ENCODE data around the gene IPO11.

IPO11 gene

GRCh38 chr5:62421414-62421813 is 8.9 kb downstream of the IPO11 start:
- H3K36me3 ChIP-seq (replicated peaks in 1 of 2; ENCODE audit: control insufficient read depth in 2 of 2, insufficient read depth in 2 of 2, low read length in 2 of 2), result peaks cover 0 to 17% of the 10 kb centered on the region in 2 donors
- no peak overlapping the region for H3K23ac ChIP-seq (ENCODE audit: low read depth, low read length, poor library complexity)
- H2AK5ac ChIP-seq (ENCODE audit: low read depth, low read length), result no peak overlapping the region
- no peak overlapping the region for H3K4me3 ChIP-seq (ENCODE audit: low read length in 2 of 2)
- H3K14ac ChIP-seq (ENCODE audit: low read length), result no peak overlapping the region
- no peak for DNase-seq (ENCODE audit: low spot score)
- no peak overlapping the region for H4K8ac ChIP-seq (ENCODE audit: low read depth, low read length)
- H3K4ac ChIP-seq (ENCODE audit: low read length), result no peak overlapping the region
- WGBS, 2 donors (ENCODE audit: extremely low coverage in 2 of 2, insufficient read length in 2 of 2, insufficient replicate concordance in 1 of 2), result no CpG with 5 or more reads among the region's 1 CpG
- no peak overlapping the region for H2AFZ ChIP-seq (ENCODE audit: low read length)
- peaks cover 2% of the 10 kb centered on the region for H3K79me1 ChIP-seq (ENCODE audit: low read depth, low read length)
- H2BK120ac ChIP-seq (ENCODE audit: low read depth, low read length), result no peak overlapping the region
- H2BK15ac ChIP-seq (ENCODE audit: low read length), result no peak overlapping the region
- no peaks in the 10 kb centered on the region for H3K9me3 ChIP-seq (replicated peaks in 1 of 2; ENCODE audit: control insufficient read depth in 2 of 2, insufficient read depth in 1 of 2, low read depth in 1 of 2, low read length in 2 of 2)
- H4K91ac ChIP-seq (ENCODE audit: low read depth, low read length, poor library complexity), result no peak overlapping the region
- H3K18ac ChIP-seq (ENCODE audit: low read length), result no peak overlapping the region
- H2BK5ac ChIP-seq (ENCODE audit: low read length), result no peak overlapping the region
- no peak overlapping the region for H3K4me2 ChIP-seq (ENCODE audit: insufficient read depth, low read length, poor library complexity, severe bottlenecking)
- H3K27me3 ChIP-seq (ENCODE audit: control insufficient read depth in 3 of 3, insufficient read depth in 3 of 3, low read depth in 1 of 3, low read length in 3 of 3), result no peaks in the 10 kb centered on the region
- H3K4me1 ChIP-seq (ENCODE audit: control insufficient read depth in 2 of 2, insufficient read depth in 1 of 2, low read depth in 1 of 2, low read length in 2 of 2), result no peaks in the 10 kb centered on the region
- no peak overlapping the region for H3K27ac ChIP-seq (replicated peaks; ENCODE audit: low read length)
- no peak overlapping the region for H2BK12ac ChIP-seq (ENCODE audit: low read length)
- H3K9ac ChIP-seq (ENCODE audit: low read depth, low read length, poor library complexity), result no peak overlapping the region

- Histone ChIP-seq H2BK15ac (ENCODE audit: low read length) (no peak overlapping the region), H3K4me3 (ENCODE audit: low read length in 2 of 2) (no peak overlapping the region), H3K27me3 (ENCODE audit: control insufficient read depth in 3 of 3, insufficient read depth in 3 of 3, low read depth in 1 of 3, low read length in 3 of 3) (no peaks in the 10 kb centered on the region), H2AK5ac (ENCODE audit: low read depth, low read length) (no peak overlapping the region), H4K8ac (ENCODE audit: low read depth, low read length) (no peak overlapping the region), H2BK120ac (ENCODE audit: low read depth, low read length) (no peak overlapping the region), H3K27ac (replicated peaks; ENCODE audit: low read length) (no peak overlapping the region), H2BK5ac (ENCODE audit: low read length) (no peak overlapping the region), H3K4ac (ENCODE audit: low read length) (no peak overlapping the region), H3K23ac (ENCODE audit: low read depth, low read length, poor library complexity) (no peak overlapping the region), H2AFZ (ENCODE audit: low read length) (no peak overlapping the region), H3K4me2 (ENCODE audit: insufficient read depth, low read length, poor library complexity, severe bottlenecking) (no peak overlapping the region), H3K36me3 (replicated peaks in 1 of 2; ENCODE audit: control insufficient read depth in 2 of 2, insufficient read depth in 2 of 2, low read length in 2 of 2) (peaks cover 0 to 5% of the 10 kb centered on the region in 2 donors), H3K9ac (ENCODE audit: low read depth, low read length, poor library complexity) (no peak overlapping the region), H4K91ac (ENCODE audit: low read depth, low read length, poor library complexity) (no peak overlapping the region), H2BK12ac (ENCODE audit: low read length) (no peak overlapping the region), H3K14ac (ENCODE audit: low read length) (no peak overlapping the region), H3K9me3 (replicated peaks in 1 of 2; ENCODE audit: control insufficient read depth in 2 of 2, insufficient read depth in 1 of 2, low read depth in 1 of 2, low read length in 2 of 2) (no peaks in the 10 kb centered on the region), H3K18ac (ENCODE audit: low read length) (no peak overlapping the region), H3K79me1 (ENCODE audit: low read depth, low read length) (peaks cover 3% of the 10 kb centered on the region), H3K4me1 (ENCODE audit: control insufficient read depth in 2 of 2, insufficient read depth in 1 of 2, low read depth in 1 of 2, low read length in 2 of 2) (no peaks in the 10 kb centered on the region)
- WGBS, 2 donors (ENCODE audit: extremely low coverage in 2 of 2, insufficient read length in 2 of 2, insufficient replicate concordance in 1 of 2), result no CpG with 5 or more reads among the region's 1 CpG
- DNase-seq (ENCODE audit: low spot score), result no peak
These were observed 12.2 kb downstream of the IPO11 start for GRCh38 chr5:62424763-62425162.

- Histone ChIP-seq H4K91ac (ENCODE audit: low read depth, low read length, poor library complexity) (no peak overlapping the region), H3K23ac (ENCODE audit: low read depth, low read length, poor library complexity) (no peak overlapping the region), H3K27me3 (ENCODE audit: control insufficient read depth in 3 of 3, insufficient read depth in 3 of 3, low read depth in 1 of 3, low read length in 3 of 3) (no peaks in the 10 kb centered on the region), H3K36me3 (replicated peaks in 1 of 2; ENCODE audit: control insufficient read depth in 2 of 2, insufficient read depth in 2 of 2, low read length in 2 of 2) (peaks cover 0 to 2% of the 10 kb centered on the region in 2 donors), H4K8ac (ENCODE audit: low read depth, low read length) (no peak overlapping the region), H2BK5ac (ENCODE audit: low read length) (no peak overlapping the region), H2BK15ac (ENCODE audit: low read length) (no peak overlapping the region), H3K79me1 (ENCODE audit: low read depth, low read length) (peaks cover 12% of the 10 kb centered on the region), H3K4me1 (ENCODE audit: control insufficient read depth in 2 of 2, insufficient read depth in 1 of 2, low read depth in 1 of 2, low read length in 2 of 2) (no peaks in the 10 kb centered on the region), H2AFZ (ENCODE audit: low read length) (no peak overlapping the region), H3K9ac (ENCODE audit: low read depth, low read length, poor library complexity) (no peak overlapping the region), H3K4me2 (ENCODE audit: insufficient read depth, low read length, poor library complexity, severe bottlenecking) (no peak overlapping the region), H3K27ac (replicated peaks; ENCODE audit: low read length) (no peak overlapping the region), H2AK5ac (ENCODE audit: low read depth, low read length) (no peak overlapping the region), H2BK120ac (ENCODE audit: low read depth, low read length) (no peak overlapping the region), H3K18ac (ENCODE audit: low read length) (no peak overlapping the region), H3K9me3 (replicated peaks in 1 of 2; ENCODE audit: control insufficient read depth in 2 of 2, insufficient read depth in 1 of 2, low read depth in 1 of 2, low read length in 2 of 2) (no peaks in the 10 kb centered on the region), H3K14ac (ENCODE audit: low read length) (no peak overlapping the region), H2BK12ac (ENCODE audit: low read length) (no peak overlapping the region), H3K4me3 (ENCODE audit: low read length in 2 of 2) (no peak overlapping the region), H3K4ac (ENCODE audit: low read length) (no peak overlapping the region)
- no CpG with 5 or more reads among the region's 11 CpGs for WGBS, 2 donors (ENCODE audit: extremely low coverage in 2 of 2, insufficient read length in 2 of 2, insufficient replicate concordance in 1 of 2)
- DNase-seq (ENCODE audit: low spot score), result no peak
These were observed 19.4 kb downstream of the IPO11 start for GRCh38 chr5:62431735-62432620.

- H3K79me1 ChIP-seq (ENCODE audit: low read depth, low read length), result peaks cover 9% of the 10 kb centered on the region
These were observed 20.1 kb downstream of the IPO11 start for GRCh38 chr5:62432621-62433064.

More at GRCh38 chr5:62432621-62433064, 20.1 kb downstream of the IPO11 start:
- H2BK5ac ChIP-seq (ENCODE audit: low read length), result no peak overlapping the region
- no peaks in the 10 kb centered on the region for H3K9me3 ChIP-seq (replicated peaks in 1 of 2; ENCODE audit: control insufficient read depth in 2 of 2, insufficient read depth in 1 of 2, low read depth in 1 of 2, low read length in 2 of 2)
- H2BK15ac ChIP-seq (ENCODE audit: low read length), result no peak overlapping the region
- H3K23ac ChIP-seq (ENCODE audit: low read depth, low read length, poor library complexity), result no peak overlapping the region
- H2AK5ac ChIP-seq (ENCODE audit: low read depth, low read length), result no peak overlapping the region
- H2BK12ac ChIP-seq (ENCODE audit: low read length), result no peak overlapping the region
- WGBS, 2 donors (ENCODE audit: extremely low coverage in 2 of 2, insufficient read length in 2 of 2, insufficient replicate concordance in 1 of 2), result no CpG with 5 or more reads among the region's 5 CpGs
- no peak overlapping the region for H2AFZ ChIP-seq (ENCODE audit: low read length)
- H3K9ac ChIP-seq (ENCODE audit: low read depth, low read length, poor library complexity), result no peak overlapping the region
- H3K4me2 ChIP-seq (ENCODE audit: insufficient read depth, low read length, poor library complexity, severe bottlenecking), result no peak overlapping the region
- H3K14ac ChIP-seq (ENCODE audit: low read length), result no peak overlapping the region
- H2BK120ac ChIP-seq (ENCODE audit: low read depth, low read length), result no peak overlapping the region
- no peaks in the 10 kb centered on the region for H3K27me3 ChIP-seq (ENCODE audit: control insufficient read depth in 3 of 3, insufficient read depth in 3 of 3, low read depth in 1 of 3, low read length in 3 of 3)
- no peak for DNase-seq (ENCODE audit: low spot score)
- H3K4me1 ChIP-seq (ENCODE audit: control insufficient read depth in 2 of 2, insufficient read depth in 1 of 2, low read depth in 1 of 2, low read length in 2 of 2), result no peaks in the 10 kb centered on the region
- H3K36me3 ChIP-seq (replicated peaks in 1 of 2; ENCODE audit: control insufficient read depth in 2 of 2, insufficient read depth in 2 of 2, low read length in 2 of 2), result peaks cover 0 to 9% of the 10 kb centered on the region in 2 donors
- no peak overlapping the region for H3K18ac ChIP-seq (ENCODE audit: low read length)
- H4K8ac ChIP-seq (ENCODE audit: low read depth, low read length), result no peak overlapping the region
- H3K27ac ChIP-seq (replicated peaks; ENCODE audit: low read length), result no peak overlapping the region
- H4K91ac ChIP-seq (ENCODE audit: low read depth, low read length, poor library complexity), result no peak overlapping the region
- no peak overlapping the region for H3K4ac ChIP-seq (ENCODE audit: low read length)
- no peak overlapping the region for H3K4me3 ChIP-seq (ENCODE audit: low read length in 2 of 2)
